HepG2 (cell line): ENCODE results near the gene CCL23. TPM values are rescaled to one million over a fixed set of nuclear protein-coding genes. Genes with fewer than 3 reads are reported as not detected.

Source experiments
- EED ChIP-seq: sonication (generic); formaldehyde crosslinking; IDR thresholded peaks from 2 replicates; pipeline ENCODE4 v1.5.0; 2020; ENCODE audit warnings: mild to moderate bottlenecking, missing genetic modification reagents
- ELK4 ChIP-seq: sonication (generic); formaldehyde crosslinking; IDR thresholded peaks from 2 replicates; pipeline ENCODE4 v1.9.0; 2021; ENCODE audit warnings: missing genetic modification reagents, borderline replicate concordance
- ETV6 ChIP-seq: sonication (generic); formaldehyde crosslinking; conservative IDR thresholded peaks from 2 replicates; pipeline ENCODE4 v1.4.0; 2020; ENCODE audit warnings: missing genetic modification reagents
- FOXM1 ChIP-seq: sonication (generic); formaldehyde crosslinking; IDR thresholded peaks from 2 replicates; pipeline ENCODE4 v1.5.0; 2020; ENCODE audit warnings: missing genetic modification reagents
- HES4 ChIP-seq: sonication (generic); formaldehyde crosslinking; IDR thresholded peaks from 2 replicates; pipeline ENCODE4 v1.9.0; 2021; ENCODE audit warnings: mild to moderate bottlenecking, missing genetic modification reagents, borderline replicate concordance
- HOXA3 ChIP-seq: sonication (generic); formaldehyde crosslinking; IDR thresholded peaks from 2 replicates; pipeline ENCODE4 v1.5.0; 2020; ENCODE audit warnings: missing genetic modification reagents
- JARID2 ChIP-seq: sonication (generic); formaldehyde crosslinking; IDR thresholded peaks from 2 replicates; pipeline ENCODE4 v1.8.1; 2023; ENCODE audit warnings: missing genetic modification reagents, inconsistent platforms; ENCODE audit not compliant: insufficient replicate concordance
- SNAPC4 ChIP-seq: sonication (generic); formaldehyde crosslinking; IDR thresholded peaks from 2 replicates; pipeline ENCODE4 v1.4.0; 2020; ENCODE audit warnings: mild to moderate bottlenecking, missing genetic modification reagents
- SOX6 ChIP-seq, 2 experiments: fragments of 450-650 bp in 1 of 2; sonication (generic) in 1 of 2; formaldehyde crosslinking in 1 of 2; IDR thresholded peaks; 2 replicates each; pipeline versions ENCODE4 v1.4.0 to v1.6.1; 2017 to 2020; ENCODE audit warnings: antibody characterized with exemption in 1 of 2, mild to moderate bottlenecking in 1 of 2, missing genetic modification reagents in 1 of 2
- TEAD2 ChIP-seq: sonication (generic); formaldehyde crosslinking; IDR thresholded peaks from 2 replicates; pipeline ENCODE4 v1.9.0; 2021; ENCODE audit warnings: missing genetic modification reagents
- ZNF224 ChIP-seq: sonication (generic); formaldehyde crosslinking; IDR thresholded peaks from 2 replicates; pipeline ENCODE4 v1.5.0; 2020; ENCODE audit warnings: mild to moderate bottlenecking, missing genetic modification reagents
- ZNF430 ChIP-seq: sonication (generic); formaldehyde crosslinking; IDR thresholded peaks from 2 replicates; pipeline ENCODE4 v1.9.0; 2021; ENCODE audit warnings: mild to moderate bottlenecking, missing genetic modification reagents
- ZNF557 ChIP-seq: sonication (generic); formaldehyde crosslinking; IDR thresholded peaks from 2 replicates; pipeline ENCODE4 v1.4.0; 2020; ENCODE audit warnings: missing genetic modification reagents
- ZNF768 ChIP-seq: sonication (generic); formaldehyde crosslinking; IDR thresholded peaks from 2 replicates; pipeline ENCODE4 v1.4.0; 2020; ENCODE audit warnings: missing genetic modification reagents
- polyA plus RNA-seq, 8 experiments: library from polyadenylated mRNA; depleted of rRNA in 3 of 8; stranded (reverse) in 7 of 8; unstranded in 1 of 8; fragments of >200 nt; fragmentation: Illumina TruSeq in 4 of 8; extraction: Trizol in 4 of 8; gene quantifications; 2 replicates each; pipeline versions ENCODE4 v1.2.1 to v1.2.3, GENCODE V29; 2011 to 2016; ENCODE audit warnings: low read depth in 4 of 8, missing spikeins in 1 of 8, mixed read lengths in 1 of 8; ENCODE audit not compliant: insufficient read depth in 1 of 8
- total RNA-seq, 5 experiments: library from RNA; depleted of rRNA; stranded (reverse); fragments of >200 nt; fragmentation: Illumina TruSeq; extraction: Trizol; gene quantifications; 2 replicates each; pipeline ENCODE4 v1.2.3, GENCODE V29; 2016; ENCODE audit warnings: low read depth in 1 of 5
- TF ChIP-seq, protein P1 (sequence below): IDR thresholded peaks from 2 replicates; pipeline ENCODE4 v1.6.1; 2016; ENCODE audit warnings: missing compliant biosample characterization, missing genetic modification reagents, borderline replicate concordance
- TF ChIP-seq, protein P2 (sequence below): sonication (generic); formaldehyde crosslinking; IDR thresholded peaks from 2 replicates; pipeline ENCODE4 v1.5.0; 2020; ENCODE audit warnings: missing genetic modification reagents
- TF ChIP-seq, protein P3 (sequence below): sonication (generic); formaldehyde crosslinking; IDR thresholded peaks from 2 replicates; pipeline ENCODE4 v1.5.0; 2020; ENCODE audit warnings: missing genetic modification reagents, mild to moderate bottlenecking, borderline replicate concordance

CCL23 gene
- total and polyA plus RNA-seq, 2 of the 13 experiments (the other 11 are each of a cell fraction or from before 2014, with no cell fraction given): not detected

DNA sequence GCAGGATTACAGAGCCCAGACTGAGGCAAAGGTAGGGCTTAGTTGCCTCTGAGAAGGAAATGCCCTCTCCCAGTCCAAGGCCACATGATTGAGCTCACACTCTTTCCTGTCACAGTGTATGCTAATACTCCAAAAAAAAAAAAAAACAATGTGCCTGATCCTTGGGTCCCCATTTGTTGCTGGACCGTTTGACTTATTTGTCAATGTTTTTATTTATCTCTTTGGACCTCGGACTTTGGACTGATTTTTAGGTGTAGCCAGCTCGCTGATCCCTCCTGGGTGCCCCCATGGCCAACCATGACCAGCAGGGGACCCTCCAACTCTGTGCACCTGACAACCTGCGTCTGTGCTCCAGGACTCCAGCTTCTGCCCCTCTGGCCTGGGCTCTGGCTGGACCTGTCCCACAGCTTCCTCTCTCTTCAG is 35.9 kb downstream of the CCL23 start (continued):
- TF ChIP-seq SOX6 (IDR thresholded peaks at IDR 0.05): no peak
- TF ChIP-seq SOX6 (CRISPR knock-in tag; IDR thresholded peaks at IDR 0.05): peak; percentile 90
- TF ChIP-seq ZNF557 (CRISPR knock-in tag): no peak
- no peak for TF ChIP-seq EED (CRISPR knock-in tag)
- TF ChIP-seq, protein P1, sequence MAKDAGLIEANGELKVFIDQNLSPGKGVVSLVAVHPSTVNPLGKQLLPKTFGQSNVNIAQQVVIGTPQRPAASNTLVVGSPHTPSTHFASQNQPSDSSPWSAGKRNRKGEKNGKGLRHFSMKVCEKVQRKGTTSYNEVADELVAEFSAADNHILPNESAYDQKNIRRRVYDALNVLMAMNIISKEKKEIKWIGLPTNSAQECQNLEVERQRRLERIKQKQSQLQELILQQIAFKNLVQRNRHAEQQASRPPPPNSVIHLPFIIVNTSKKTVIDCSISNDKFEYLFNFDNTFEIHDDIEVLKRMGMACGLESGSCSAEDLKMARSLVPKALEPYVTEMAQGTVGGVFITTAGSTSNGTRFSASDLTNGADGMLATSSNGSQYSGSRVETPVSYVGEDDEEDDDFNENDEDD (CRISPR knock-in tag): no peak
- TF ChIP-seq, protein P2, sequence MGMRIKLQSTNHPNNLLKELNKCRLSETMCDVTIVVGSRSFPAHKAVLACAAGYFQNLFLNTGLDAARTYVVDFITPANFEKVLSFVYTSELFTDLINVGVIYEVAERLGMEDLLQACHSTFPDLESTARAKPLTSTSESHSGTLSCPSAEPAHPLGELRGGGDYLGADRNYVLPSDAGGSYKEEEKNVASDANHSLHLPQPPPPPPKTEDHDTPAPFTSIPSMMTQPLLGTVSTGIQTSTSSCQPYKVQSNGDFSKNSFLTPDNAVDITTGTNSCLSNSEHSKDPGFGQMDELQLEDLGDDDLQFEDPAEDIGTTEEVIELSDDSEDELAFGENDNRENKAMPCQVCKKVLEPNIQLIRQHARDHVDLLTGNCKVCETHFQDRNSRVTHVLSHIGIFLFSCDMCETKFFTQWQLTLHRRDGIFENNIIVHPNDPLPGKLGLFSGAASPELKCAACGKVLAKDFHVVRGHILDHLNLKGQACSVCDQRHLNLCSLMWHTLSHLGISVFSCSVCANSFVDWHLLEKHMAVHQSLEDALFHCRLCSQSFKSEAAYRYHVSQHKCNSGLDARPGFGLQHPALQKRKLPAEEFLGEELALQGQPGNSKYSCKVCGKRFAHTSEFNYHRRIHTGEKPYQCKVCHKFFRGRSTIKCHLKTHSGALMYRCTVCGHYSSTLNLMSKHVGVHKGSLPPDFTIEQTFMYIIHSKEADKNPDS (CRISPR knock-in tag): no peak
- TF ChIP-seq ZNF224 (CRISPR knock-in tag): no peak
- TF ChIP-seq JARID2 (CRISPR knock-in tag): no peak
- peak; percentile 66; the same call in 1 of the 2 replicates for TF ChIP-seq SNAPC4 (CRISPR knock-in tag)
- TF ChIP-seq HES4 (CRISPR knock-in tag): no peak
- no peak for TF ChIP-seq ZNF430 (CRISPR knock-in tag)
- peak; percentile 15; the same call in 1 of the 2 replicates for TF ChIP-seq ZNF768 (CRISPR knock-in tag)
- no peak; the same call in 1 of the 2 replicates for TF ChIP-seq HOXA3 (CRISPR knock-in tag)
- no peak for TF ChIP-seq ELK4 (CRISPR knock-in tag)
- TF ChIP-seq ETV6: no peak
- no peak for TF ChIP-seq TEAD2 (CRISPR knock-in tag)
- TF ChIP-seq, protein P3, sequence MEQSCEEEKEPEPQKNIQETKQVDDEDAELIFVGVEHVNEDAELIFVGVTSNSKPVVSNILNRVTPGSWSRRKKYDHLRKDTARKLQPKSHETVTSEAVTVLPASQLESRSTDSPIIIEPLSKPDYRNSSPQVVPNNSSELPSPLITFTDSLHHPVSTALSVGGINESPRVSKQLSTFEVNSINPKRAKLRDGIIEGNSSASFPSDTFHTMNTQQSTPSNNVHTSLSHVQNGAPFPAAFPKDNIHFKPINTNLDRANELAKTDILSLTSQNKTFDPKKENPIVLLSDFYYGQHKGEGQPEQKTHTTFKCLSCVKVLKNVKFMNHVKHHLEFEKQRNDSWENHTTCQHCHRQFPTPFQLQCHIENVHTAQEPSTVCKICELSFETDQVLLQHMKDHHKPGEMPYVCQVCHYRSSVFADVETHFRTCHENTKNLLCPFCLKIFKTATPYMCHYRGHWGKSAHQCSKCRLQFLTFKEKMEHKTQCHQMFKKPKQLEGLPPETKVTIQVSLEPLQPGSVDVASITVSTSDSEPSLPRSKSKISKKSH (CRISPR knock-in tag): no peak
- TF ChIP-seq FOXM1 (CRISPR knock-in tag): no peak
